Inferior parietal cortex (tissue), 1 donor: ENCODE results near the gene AKT1.
"Not testable (repeated sequence)": the region's sequence is repeated elsewhere in the genome, so short reads cannot be mapped to it uniquely, and the experiment has no call there.

Experiments
- DNase-seq: peaks from one replicate; pipeline ENCODE4 v3.0.0-alpha.2; 2016; ENCODE audit errors: extremely low spot score

The AKT1 gene

DNA sequence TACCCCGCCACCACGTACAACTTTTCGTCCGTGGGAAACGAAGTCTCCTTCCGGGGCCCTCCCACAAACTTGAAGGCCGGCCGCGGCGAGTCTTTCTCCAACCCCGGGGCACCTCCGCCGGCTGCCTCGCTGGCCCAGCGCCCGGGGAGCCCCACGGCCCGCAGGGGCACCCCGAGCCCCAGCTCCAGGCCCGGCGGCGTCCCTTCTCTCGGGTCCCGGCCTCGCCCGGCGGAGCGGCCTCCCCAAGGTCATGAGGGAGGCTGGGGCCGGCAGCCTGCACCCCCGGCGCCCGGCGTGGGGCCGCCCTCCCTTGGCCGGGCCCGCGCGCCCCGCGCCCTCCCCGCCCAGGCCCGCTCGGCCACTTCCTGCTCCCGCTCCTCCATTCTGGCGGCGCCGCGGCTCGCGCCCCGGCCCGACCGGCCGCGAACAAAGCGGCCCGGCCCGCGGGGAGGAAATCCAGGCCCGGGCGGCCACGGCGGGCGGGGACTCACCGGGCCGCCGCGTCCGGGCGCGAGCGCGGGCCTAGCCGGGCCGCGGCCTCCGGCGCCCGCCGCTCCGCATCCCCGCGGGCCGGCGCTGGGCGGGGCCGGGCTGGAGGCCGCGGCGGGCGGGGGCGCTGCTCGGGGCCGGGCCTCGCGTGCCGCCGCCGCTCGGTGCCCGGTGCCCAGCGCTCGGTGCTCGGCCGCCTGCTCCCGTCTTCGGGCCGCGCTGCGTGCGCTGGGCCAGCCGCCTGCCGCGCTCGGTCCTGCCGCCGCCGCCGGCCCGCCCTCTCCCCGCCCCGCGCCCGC lies at the start of gene AKT1:
Gene AKT1, minus strand, starts transcription at position 756 of the 788 bp plus-strand sequence. CDS start 3,105 bp downstream, outside the sequence.
- no peak for DNase-seq

DNA sequence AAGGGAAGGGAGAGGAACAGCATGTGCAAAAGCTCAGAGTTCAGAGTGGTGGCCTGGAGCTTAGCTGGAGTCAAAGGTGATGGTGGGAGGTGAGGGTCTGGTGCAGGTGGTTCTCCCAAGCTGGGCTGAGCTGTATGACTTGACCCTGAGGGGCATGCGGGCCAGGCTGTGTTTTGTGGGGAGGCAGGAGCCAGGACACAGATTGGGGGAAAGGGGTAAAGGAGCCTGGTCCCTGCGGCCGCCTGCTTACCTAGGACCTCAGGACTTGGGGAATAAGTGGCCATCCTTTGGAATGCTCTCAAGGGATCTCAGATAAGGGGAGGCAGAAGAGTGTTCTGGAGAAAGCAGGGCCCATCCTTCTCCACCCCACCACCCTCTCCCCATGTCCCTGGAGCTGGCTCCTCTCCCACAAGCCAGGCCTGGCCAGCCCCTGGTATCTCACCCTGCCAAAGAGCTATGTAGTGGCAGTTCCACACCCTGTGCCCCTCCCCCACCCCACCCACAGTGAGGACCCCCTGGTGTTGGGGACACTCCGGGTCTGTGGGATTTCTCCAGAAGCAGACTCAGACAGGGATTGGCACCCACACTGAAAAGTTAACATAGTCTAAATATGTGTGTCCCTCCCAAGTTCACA lies 49.6 kb upstream of the AKT1 start:
- no peak for DNase-seq

DNA sequence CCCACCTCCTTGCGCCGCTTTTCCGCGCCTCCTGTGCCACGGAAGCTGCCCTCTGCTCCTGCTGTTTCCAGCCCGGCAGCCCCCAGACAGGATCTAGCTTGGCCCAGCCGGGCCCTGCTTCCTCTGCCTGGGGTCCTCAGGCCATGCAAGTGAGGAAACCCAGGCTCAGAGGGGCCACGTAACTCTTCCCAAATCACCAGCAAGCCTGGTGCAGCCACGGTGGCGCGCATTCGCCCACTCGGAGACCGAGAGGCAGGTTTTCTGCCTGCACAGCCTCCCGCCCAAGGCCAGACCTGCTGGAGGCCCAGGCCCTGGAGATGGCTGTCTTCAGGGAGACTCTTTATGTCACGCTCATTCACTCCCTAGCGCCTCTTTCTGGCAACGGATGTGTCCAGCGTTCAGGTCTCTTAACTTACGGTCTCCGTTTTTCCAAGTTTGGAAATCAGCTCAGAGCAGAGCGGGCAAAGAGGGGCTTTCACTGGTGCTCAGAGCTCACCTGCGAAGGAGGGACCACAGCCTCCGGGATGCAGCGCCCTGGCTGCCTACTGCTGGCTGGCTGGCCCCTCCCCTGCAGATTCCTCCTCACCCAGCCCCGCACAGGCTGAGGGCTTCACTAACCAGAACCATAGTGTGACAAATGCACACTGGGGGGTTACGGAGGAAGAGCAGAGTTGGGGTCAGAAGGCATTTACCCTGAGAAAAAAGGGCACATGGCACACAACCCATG lies 48.9 kb upstream of the AKT1 start:
- peak; percentile 20 for DNase-seq

DNA sequence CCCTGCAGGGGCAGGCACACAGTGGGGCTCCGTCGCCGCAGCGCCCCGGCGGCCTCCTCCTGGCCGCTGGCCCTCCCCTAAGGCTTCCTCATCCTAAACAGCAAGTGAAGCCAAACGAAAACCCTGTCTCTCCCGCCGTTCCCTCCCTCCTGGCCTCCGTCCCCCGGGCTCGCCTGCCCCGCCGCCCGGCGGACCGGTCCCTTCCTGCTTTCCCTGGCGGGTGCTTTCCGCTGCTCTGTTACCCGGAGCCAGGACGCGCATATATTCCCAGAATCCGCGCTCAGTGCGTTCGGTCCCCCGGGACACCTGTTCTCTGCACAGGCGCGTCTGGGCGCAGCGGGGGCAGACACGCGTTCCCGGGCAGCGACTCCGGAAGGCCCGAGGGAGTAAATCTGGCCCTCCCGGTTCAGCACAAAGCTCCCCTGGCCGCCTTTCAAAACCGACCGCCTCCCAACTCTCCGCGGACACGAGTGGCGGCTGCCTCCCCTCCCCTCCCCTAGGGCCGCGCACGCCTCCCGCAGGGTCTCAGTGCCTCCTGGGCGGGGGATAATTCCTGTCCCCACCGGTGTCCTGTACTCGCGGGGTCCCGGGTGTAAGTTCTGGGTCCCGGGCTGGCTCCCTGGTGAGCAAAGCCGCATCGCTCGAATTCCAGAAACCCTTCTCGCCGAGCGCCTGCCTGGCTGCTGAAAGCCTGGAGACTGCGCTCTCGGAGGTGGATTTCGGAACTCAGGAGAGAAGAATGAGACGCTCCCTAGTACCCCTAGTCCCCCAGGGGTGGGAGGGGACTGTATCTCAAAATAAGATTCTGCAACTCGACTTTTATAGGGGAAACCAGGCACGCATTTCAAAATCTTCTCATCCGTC lies 48.1 kb upstream of the AKT1 start:
- no peak for DNase-seq

DNA sequence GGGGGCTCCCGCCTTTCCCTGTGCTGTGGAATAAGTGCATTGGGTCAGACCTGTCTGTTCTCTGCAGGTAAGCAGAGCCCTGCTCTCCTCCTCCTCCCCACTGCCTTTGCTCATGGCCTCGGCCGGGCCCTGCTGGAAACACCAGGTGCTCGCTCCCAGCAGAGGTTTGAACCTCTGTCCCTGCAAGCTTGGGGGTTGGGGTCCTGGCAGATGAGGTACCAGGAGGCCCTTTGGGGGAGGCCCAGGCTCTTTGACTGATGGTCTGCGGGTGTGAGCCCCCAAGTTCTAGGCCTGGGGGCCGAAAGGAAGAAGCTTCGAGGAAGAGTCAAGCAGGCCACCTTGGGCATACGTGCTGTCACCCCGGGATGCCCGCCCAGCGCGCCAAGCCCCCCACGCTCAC lies 47.5 kb upstream of the AKT1 start:
- DNase-seq: no peak

DNA sequence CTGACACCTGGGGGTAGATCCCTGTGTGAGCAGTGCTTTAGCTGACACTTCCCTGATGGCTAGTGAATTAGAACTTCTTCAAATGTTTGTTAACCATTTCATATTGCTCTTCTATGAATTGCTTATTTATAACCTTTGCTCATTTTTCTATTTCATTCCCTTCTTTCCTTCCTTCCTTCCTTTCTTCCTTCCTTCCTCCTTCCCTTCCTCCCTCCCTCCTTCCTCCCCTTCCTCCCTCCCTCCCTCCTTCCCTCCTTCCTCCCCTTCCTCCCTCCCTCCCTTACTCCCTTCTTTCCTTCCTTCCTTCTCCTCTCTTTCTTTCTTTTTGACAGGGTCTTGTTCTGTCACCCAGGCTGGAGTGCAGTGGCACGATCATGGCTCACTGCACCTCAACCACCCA lies 46.2 kb upstream of the AKT1 start:
- no peak for DNase-seq

DNA sequence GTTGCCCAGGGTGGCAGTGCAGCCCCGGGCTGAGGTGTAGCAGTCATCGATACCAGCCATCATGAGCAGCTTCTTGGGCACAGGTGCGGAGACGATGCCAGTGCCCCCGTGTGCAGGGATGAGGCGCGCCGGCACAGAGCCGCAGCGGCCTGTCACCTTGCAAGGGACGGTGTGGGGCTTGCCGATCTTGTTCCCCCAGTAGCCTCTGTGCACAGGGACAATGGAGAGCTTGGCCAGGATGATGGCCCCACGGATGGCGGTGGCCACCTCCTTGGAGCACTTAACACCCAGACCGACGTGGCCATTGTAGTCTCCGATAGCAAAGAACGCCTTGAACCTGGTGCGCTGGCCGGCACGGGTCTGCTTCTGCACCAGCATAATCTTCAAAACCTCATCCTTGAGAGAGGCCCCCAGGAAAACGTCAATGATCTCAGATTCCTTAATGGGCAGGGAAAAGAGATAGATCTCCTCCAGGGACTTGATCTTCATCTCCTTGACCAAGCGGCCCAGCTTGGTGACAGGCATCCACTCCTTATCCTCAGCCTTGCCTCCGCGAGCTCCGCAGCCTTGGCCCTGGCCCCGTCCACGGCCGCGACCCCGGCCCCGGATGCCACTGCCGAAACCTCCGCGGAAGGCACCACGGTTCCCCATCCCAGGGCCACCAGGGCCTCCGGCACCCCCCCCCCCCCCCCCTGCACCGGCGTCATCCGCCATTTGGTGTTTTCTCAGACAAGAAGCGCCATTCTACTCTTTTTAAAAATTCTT lies 40.8 kb upstream of the AKT1 start:
- DNase-seq: not testable (repeated sequence)

DNA sequence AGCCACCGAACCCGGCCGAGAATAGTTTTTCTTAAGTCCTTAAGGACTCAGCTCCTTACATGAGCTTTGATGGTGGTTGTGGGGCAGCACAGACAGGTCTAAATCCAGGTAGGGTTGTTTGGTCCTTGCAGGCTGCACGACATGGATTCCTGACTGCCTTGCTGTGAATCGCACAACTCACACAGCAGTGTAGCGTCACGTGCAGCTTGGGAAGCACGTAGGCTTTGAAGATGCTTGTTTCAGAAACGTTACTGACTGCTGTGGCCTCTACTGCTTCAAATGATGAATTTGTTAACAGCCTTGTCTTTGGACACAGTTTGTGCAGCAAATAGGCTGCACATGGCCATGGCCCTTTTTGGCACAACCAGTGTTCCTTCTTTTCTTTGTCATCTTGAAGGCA lies 35.2 kb upstream of the AKT1 start:
- DNase-seq: no peak

DNA sequence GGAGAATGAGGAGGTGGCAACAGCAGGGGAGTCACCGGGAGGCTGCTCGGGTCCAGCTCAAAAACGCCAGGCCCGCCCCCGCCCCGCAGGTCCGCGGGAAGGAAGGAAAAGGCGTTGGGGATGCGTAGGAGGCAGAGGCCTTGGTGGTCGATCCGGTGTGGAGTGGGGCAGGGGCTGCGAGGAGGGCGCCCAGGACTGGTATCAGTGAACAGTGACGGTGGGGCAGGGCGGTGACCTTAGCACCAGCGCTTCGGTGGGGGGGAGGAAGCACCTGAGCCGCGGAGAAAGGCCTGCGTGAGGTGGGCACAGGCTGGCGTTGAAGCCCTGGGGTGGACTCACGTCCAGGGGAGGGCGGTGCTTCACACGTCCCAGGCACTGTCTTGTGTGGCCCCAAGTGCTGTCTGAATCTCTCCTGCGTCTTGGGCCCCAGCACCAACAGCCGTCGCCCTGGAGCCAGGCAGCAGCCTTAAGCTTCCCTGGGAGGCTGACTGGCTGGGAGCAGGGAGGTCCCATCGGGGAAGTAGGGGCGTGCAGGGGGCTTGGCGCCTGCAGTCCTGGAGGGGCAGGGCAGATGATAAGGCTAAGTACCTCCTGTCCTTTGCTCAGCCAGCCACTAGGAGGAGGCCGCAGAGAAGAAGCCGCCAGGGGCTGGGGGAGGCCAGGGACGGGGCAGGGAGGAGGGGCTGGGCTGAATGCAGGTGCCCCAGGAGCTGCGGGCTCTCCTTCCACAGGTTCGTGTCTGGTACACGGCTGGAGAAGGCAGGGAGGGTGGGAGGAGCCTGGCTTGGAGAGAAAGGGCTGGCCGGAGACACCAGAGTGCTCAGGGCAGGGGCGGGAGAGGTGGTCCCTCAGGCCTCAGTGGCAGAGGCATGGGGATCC lies 31.9 kb upstream of the AKT1 start:
- no peak for DNase-seq

DNA sequence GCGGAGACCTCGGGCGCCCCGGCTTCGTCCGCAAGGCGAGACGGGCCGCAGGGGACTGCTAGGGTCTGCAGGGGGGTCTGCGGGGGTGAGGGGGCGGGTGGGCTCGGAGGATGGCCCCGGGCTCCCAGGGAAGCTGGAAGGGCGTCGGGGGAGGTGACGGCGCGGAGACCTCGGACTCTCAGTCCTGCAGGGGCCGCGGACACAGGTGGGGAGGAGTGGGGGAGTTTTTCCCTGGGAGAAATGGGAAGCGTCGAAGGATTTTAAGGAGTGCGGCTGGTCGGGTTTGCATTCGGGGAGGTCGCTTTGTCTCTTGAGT lies 31.3 kb upstream of the AKT1 start:
- DNase-seq: no peak

DNA sequence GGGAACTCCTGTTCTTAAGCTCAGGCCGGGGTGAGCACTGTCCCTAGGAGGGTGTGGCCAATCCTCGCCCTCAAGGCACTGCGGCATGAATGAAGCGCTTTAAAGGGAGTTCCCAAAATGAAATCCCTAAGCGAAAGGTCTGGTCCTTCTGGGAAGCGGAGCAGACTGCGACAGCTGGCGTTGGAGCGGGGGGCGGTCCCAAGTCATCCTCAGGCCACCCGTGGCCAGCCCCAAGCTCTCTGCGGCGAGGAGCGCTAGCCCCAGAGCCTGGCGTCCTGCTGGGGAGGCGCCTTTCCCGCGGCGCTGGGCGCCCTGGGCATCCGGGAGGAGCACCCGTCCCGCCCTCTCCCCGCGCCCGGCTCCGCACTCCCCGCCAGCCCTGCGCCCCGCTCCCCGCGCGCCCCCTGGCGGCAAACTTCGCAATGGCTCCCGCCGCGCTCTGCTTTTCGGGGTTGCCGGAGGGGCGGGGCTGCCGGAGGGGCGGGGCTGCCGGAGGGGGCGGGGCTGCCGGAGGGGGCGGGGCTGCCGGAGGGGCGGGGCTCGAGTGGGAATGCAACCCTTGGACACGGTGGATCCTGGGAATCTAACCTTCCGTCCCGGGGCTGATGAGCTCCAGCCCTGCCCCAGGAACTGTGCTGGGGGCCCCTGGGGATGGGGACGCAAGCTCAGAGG lies 30.8 kb upstream of the AKT1 start:
- peak; percentile 89 for DNase-seq

DNA sequence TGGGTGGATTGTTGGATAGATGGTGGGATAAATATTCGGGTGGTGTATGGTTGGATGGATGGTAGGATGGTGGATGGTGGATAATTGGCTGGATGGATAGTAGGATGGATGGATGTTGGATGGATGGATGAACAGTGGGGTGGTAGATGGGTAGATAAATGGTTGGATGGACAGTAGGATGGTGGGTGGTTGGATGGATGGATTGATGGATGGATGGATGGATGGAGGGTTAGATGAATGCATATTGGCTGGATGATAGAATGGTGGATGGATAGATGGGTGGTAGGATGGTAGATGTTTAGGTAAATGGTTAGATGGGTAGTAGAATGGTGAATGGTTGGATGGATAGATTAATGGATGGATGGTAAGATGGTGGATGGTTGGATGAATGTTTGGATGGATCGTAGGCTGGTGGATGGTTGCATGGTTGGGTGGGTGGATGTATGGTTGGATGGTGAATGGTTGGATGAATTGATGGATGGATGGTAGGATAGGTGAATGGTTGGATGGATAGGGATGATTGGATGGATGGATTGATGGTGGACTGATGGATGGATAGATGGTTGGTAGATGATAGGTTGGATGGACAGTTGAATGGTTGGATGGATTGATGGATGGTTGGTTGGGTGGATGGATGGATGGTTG lies 28.9 kb upstream of the AKT1 start:
- DNase-seq: no peak

DNA sequence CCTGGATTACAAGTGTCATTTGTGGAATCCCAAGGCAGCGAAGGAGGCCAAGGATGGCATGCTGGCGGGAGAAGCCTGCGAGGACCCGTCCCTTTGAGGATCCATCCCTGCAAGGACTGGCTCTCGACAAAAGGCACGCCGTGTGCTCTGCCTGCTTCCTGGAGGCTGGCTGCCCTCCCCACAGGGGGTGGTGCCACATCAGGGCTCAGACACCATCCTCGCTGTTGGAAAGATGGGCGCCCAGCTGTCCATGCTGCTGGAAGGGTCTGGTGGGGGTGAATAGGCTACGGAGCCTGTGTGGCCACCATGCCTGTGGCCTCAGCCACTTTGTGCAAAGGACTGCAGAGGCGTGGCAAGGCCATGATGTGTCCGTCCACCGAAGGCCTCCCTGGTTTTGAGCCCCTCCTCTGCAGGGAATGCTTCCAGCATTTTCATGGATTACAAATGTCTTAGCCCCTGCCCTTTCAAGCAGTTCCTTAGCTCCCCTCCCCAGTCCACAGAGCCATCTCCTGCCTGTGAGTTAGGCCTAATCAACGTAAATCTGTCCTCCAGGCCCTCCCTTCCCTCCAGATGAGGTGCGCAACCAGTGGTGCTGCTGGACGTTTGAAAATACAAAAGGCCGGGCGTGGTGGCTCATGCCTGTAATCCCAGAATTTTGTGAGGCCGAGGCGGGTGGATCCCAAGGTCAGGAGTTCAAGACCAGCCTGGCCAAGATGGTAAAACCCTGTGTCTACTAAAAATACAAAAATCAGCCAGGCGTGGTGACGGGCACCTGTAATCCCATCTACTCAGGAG lies 27.5 kb upstream of the AKT1 start:
- DNase-seq: no peak

DNA sequence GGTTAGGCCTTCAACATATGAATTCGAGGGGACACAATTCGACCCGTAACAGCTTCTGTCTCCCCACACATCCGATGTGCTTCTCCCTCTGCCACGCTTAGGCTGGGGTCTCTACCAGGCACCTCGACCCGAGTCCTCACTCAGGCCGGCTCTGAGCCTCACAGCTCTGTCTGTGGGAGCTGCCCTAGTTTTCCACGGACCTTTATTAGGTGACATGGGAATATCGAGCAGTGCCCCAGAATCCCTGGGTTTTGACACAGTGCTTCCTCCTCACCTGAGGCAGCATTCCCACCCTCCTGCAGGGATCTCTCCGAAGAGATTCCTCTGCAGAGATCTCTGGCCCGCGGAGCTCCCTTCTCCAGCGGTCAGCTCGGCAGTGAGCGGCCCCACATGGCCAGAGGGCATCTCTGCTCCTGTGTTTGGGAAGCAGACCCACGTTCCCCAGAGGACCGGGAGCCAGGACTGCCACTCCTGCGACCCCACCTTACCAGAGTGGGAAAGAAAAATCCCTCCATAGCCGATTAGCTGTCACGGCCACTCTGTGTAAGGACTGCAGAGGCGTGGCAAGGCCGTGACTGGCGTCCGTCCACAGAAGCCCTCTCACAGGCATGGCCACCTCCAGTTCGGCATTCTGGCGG lies 26.5 kb upstream of the AKT1 start:
- DNase-seq: no peak

DNA sequence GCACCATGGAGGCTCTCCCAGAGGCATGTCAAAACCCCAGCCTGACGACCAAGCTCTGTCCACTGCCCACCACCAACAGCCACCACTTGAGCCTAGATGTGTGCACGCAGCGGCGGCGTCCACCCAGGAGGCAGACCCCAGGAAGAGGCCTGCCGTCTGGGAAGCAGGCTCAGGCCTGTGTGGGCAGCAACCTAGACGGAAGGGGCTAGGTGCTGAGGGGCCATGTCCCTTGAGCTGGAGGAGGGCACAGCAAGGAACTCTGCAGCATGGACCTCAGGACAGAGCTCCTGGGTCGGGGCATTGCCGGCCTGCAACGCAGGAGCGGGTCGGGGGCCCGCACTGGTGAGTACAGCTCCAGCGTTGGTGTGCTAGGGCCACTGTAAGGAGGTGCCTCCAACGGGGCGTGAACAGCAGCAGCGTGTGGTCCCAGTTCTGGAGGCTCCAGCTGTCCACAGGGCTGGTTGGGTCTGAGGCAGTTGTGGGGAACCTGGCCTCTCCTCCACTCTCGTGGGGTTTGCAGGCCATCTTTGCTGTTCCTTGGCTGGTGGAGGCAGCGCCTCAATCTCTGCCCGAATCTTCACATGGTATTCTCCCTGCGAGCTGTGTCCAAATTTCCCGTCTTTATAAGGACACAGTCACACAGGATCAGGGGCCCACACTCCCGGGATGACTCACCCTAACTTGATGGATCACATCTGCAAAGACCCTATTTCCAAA lies 25.8 kb upstream of the AKT1 start:
- DNase-seq: no peak

DNA sequence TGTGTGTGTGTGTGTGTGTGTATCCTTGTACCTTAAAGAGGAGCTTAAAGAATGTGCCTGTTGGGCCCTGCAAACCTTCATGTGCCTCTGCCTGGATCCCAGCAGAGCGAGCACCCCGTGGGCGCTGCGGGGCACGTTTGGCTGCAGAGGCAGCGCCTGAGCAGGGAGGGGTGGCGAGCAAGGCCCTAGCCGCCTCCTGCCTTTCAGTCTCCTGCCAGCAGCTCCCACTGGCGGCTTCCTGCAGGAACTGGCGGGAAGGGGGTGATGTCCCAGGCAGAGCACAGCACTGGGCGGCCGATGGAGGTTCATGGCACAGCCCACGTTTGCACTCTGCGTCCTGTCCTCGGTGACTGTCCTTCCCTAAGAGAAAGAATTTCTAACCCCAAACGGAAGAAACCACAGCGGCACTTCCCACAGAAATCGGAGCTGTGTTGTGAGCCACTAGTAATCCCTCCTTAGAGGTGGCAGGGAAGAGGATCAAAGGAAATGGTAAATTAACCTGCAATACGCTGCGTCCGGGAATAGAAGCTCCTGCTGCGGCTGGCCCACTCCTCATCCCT lies 25.2 kb upstream of the AKT1 start:
- peak; percentile 45 for DNase-seq

DNA sequence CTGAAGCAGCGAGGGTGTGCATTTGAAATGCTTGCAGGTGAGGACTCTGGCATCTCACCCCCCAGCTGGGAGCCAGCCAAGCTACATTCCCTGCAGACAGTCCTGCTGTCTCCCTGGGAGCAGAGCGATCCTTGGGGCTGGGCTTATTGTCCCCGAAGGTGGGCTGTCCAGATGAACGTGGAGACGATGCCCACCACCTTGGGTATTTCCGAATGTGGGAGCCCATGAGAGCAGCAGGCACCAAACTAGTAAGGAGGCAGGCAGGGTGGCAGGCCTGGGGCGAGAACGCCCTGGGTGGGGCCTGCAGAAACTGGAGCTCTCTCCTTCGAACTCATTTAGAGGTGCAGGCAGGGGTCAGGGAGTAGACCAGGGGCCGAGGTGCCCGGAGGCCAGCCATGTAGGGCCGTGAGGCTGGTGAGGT lies 23.8 kb upstream of the AKT1 start:
- no peak for DNase-seq
